ENCODE results near the gene TBC1D5.

The TBC1D5 gene

DNA sequence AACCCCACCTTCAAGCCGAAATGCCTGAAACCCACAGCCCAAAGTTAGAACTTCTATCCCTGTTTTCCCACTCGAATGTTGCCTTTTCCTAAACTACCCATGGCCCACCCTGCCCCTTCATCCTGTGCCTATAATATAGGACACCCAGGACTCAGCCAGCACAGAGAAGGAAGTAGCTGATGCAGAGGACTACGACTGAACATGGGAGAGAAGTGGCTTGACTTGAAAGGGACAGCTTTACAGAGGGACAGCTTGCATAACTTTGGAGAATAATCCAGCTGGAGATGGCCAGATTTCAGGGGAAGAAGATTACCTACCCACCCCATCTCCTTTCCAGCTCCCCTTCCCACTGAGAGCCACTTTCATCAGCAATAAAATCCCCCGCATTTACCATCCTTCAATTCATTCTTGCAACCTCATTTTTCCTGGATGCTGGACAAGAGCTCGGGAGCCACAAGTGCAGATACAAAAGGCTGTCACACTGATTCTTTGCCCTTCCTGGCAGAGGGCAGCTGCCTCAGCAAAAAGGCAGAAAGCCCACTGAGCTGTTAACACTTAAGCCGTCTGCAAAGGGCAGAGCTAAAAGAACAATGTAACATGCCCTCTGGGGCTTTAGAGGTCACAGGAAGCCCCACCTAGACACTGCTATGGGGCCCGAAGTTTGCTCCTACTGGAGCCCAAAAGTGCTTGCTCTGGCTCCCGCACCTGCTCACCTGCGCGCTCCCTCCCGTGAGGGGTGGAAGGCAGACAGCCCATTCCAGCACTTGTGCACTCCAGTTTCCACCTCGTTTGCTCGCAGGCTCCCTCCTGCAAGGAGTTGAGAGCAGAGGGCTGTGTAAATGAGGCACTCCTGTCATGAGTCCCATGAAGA is 224.0 kb downstream of the TBC1D5 start:
- DNase-seq (ENCODE audit: low read depth, low spot score), result no peak
- H3K4me3 ChIP-seq (ENCODE audit: low read depth, low read length), result no peak overlapping the region
- TF ChIP-seq CTCF (IDR thresholded peaks at IDR 0.05; ENCODE audit: low read depth, low read length), result no peak
- in situ Hi-C loops (cut with HindIII; ENCODE audit: low sequenced_read_pairs), result no loop called here

- H3K4me3 ChIP-seq (ENCODE audit: low read depth, low read length), result no peak overlapping the region
- no peak for DNase-seq (ENCODE audit: low read depth, low spot score)
- in situ Hi-C loops (cut with HindIII; ENCODE audit: low sequenced_read_pairs), result no loop called here
- no peak for TF ChIP-seq CTCF (IDR thresholded peaks at IDR 0.05; ENCODE audit: low read depth, low read length)
Observed at GRCh38 chr3:17515445-17516234, 226.8 kb downstream of the TBC1D5 start.

- no peak overlapping the region for H3K4me3 ChIP-seq (ENCODE audit: low read depth, low read length)
- no peak for TF ChIP-seq CTCF (IDR thresholded peaks at IDR 0.05; ENCODE audit: low read depth, low read length)
- in situ Hi-C loops (cut with HindIII; ENCODE audit: low sequenced_read_pairs), result no loop called here
- no peak for DNase-seq (ENCODE audit: low read depth, low spot score)
Observed at GRCh38 chr3:17514597-17514996, 227.8 kb downstream of the TBC1D5 start.

DNA sequence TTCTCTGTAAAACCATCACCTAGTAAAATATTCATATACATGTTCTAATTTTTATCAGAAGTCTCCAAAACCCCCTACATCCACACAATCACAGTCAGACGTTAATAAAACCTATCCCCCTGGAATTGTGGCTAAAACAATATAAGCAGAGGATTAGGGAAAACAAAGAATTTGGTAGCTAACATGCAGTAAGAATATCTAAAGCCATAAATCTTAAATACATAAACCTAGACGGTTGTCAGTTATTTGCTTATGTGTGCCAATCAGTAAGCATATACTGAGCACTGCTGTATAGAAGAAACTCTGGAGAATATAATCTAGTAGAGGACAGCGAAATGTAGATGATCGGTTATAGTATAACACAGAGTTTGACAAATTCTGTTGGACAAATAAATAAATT is 232.2 kb downstream of the TBC1D5 start:
- no peak for DNase-seq (ENCODE audit: low read depth, low spot score)
- no peak for TF ChIP-seq CTCF (IDR thresholded peaks at IDR 0.05; ENCODE audit: low read depth, low read length)
- in situ Hi-C loops (cut with HindIII; ENCODE audit: low sequenced_read_pairs), result no loop called here
- H3K4me3 ChIP-seq (ENCODE audit: low read depth, low read length), result no peak overlapping the region

- no peak for TF ChIP-seq CTCF (IDR thresholded peaks at IDR 0.05; ENCODE audit: low read depth, low read length)
- no peak overlapping the region for H3K4me3 ChIP-seq (ENCODE audit: low read depth, low read length)
- in situ Hi-C loops (cut with HindIII; ENCODE audit: low sequenced_read_pairs), result no loop called here
- no peak for DNase-seq (ENCODE audit: low read depth, low spot score)
Observed at GRCh38 chr3:17508180-17508752, 234.2 kb downstream of the TBC1D5 start.

- H3K4me3 ChIP-seq (ENCODE audit: low read depth, low read length), result no peak overlapping the region
- DNase-seq (ENCODE audit: low read depth, low spot score), result no peak
- no peak for TF ChIP-seq CTCF (IDR thresholded peaks at IDR 0.05; ENCODE audit: low read depth, low read length)
- in situ Hi-C loops (cut with HindIII; ENCODE audit: low sequenced_read_pairs), result no loop called here
Observed at GRCh38 chr3:17507480-17507879, 235.0 kb downstream of the TBC1D5 start.
